Measurements from ENCODE around the gene MUC6. TPM values are rescaled to one million over a fixed set of nuclear protein-coding genes. Genes with fewer than 3 reads are reported as not detected.

MUC6 gene
- total RNA-seq, 1 experiment from 2014 or later, result 0.49 TPM

- no peak for TF ChIP-seq POLR2AphosphoS5 (IDR thresholded peaks at IDR 0.05; ENCODE audit: low read depth, low read length)
- TF ChIP-seq REST (IDR thresholded peaks at IDR 0.05; ENCODE audit: insufficient read depth in 1 of 2, low read depth in 2 of 2, low read length in 1 of 2), result no peak
- no peak for TF ChIP-seq CTCF (IDR thresholded peaks at IDR 0.05)
- no peak for TF ChIP-seq SIN3A (IDR thresholded peaks at IDR 0.05; ENCODE audit: borderline replicate concordance, insufficient read depth, low read depth, low read length)
- no peak for TF ChIP-seq TCF7L2 (IDR thresholded peaks at IDR 0.05; ENCODE audit: low read depth, low read length)
- intact Hi-C loops (cut with micrococcal nuclease; ENCODE audit: unreplicated experiment) (no loop called here), in situ Hi-C loops (cut with HindIII; ENCODE audit: low pct_unique_long_range_greater_than_20kb, low sequenced_read_pairs) (no loop called here)
- no peak overlapping the region for H3K27ac ChIP-seq (ENCODE audit: low read length)
- no peaks in the 10 kb centered on the region; the same call in 1 of the 2 replicates for H3K27me3 ChIP-seq (ENCODE audit: control insufficient read depth, insufficient read depth, low read length)
- H3K4me1 ChIP-seq (ENCODE audit: control insufficient read depth, insufficient read depth, low read length), result no peaks in the 10 kb centered on the region
- ATAC-seq (peak; percentile 63), DNase-seq (ENCODE audit: low read depth, low spot score) (no peak)
- CTCF ChIA-PET, result no interaction called here
- POLR2A ChIA-PET, result interaction anchor here (0.7 kb wide), 1 partner anchor 267 kb away, joined by 5 read pairs; no protein-coding TSS in a partner anchor
- H3K9me3 ChIP-seq (ENCODE audit: control insufficient read depth, insufficient read depth, low read depth, low read length), result no peaks in the 10 kb centered on the region
- no peaks in the 10 kb centered on the region for H3K36me3 ChIP-seq (ENCODE audit: control insufficient read depth, insufficient read depth, low read length)
- no peak overlapping the region for H3K4me3 ChIP-seq (ENCODE audit: low read depth in 2 of 2, low read length in 2 of 2)
- no TSS peak for BruUV-seq (replicated peaks)
Measured at GRCh38 chr11:1085440-1086170, 49.1 kb upstream of the MUC6 start.

DNA sequence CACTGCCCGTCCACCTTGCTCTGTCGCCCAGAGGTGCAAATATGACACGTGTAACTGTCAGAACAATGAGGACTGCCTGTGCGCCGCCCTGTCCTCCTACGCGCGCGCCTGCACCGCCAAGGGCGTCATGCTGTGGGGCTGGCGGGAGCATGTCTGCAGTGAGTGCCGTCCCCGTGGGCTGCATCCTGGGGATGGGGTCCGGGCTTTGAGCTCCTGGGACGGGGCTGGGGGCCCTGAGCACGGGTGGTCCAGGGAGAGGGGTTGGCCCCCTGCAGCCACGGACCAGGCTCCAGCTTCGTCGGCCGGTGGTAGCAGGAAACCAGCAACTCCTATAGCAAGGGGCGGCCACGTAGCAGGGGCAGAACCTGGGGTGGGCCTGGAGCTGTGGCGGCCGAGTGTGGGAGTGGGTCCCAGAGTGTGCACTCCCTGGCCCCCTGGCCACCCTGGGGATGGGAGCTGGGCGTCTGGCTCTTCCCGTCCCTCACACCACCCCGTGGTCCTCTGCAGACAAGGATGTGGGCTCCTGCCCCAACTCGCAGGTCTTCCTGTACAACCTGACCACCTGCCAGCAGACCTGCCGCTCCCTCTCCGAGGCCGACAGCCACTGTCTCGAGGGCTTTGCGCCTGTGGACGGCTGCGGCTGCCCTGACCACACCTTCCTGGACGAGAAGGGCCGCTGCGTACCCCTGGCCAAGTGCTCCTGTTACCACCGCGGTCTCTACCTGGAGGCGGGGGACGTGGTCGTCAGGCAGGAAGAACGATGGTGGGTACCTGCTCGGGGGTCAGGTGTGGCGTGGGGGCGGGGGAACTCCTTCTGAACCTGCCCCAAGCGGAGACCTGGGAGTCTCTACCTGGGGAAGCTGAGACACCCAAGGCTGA is 48.3 kb upstream of the MUC6 start:
- H3K36me3 ChIP-seq (ENCODE audit: control insufficient read depth, insufficient read depth, low read length), result no peaks in the 10 kb centered on the region
- H3K27ac ChIP-seq (ENCODE audit: low read length), result no peak overlapping the region
- intact Hi-C loops (cut with micrococcal nuclease; ENCODE audit: unreplicated experiment) (no loop called here), in situ Hi-C loops (cut with HindIII; ENCODE audit: low pct_unique_long_range_greater_than_20kb, low sequenced_read_pairs) (no loop called here)
- POLR2A ChIA-PET, result no interaction called here
- TF ChIP-seq TCF7L2 (IDR thresholded peaks at IDR 0.05; ENCODE audit: low read depth, low read length) (no peak), REST (IDR thresholded peaks at IDR 0.05; ENCODE audit: insufficient read depth in 1 of 2, low read depth in 2 of 2, low read length in 1 of 2) (no peak), POLR2AphosphoS5 (IDR thresholded peaks at IDR 0.05; ENCODE audit: low read depth, low read length) (no peak), SIN3A (IDR thresholded peaks at IDR 0.05; ENCODE audit: borderline replicate concordance, insufficient read depth, low read depth, low read length) (no peak), CTCF (IDR thresholded peaks at IDR 0.05) (no peak)
- H3K27me3 ChIP-seq (ENCODE audit: control insufficient read depth, insufficient read depth, low read length), result no peaks in the 10 kb centered on the region; the same call in 1 of the 2 replicates
- no peak overlapping the region for H3K4me3 ChIP-seq (ENCODE audit: low read depth in 2 of 2, low read length in 2 of 2)
- CTCF ChIA-PET, result no interaction called here
- 0 out of 2 replicates have a peak, but pooled peaks have one; percentile 19 for ATAC-seq
- no peaks in the 10 kb centered on the region for H3K4me1 ChIP-seq (ENCODE audit: control insufficient read depth, insufficient read depth, low read length)
- no peak for DNase-seq (ENCODE audit: low read depth, low spot score)
- no peaks in the 10 kb centered on the region for H3K9me3 ChIP-seq (ENCODE audit: control insufficient read depth, insufficient read depth, low read depth, low read length)
- BruUV-seq (replicated peaks), result no TSS peak
